NOMO-1 treated with dmso at 0.1 percent for 144 hours (cell line): ENCODE measurements around the gene ACSS1.

Experiments
- DNase-seq: peaks from one replicate; lab custom pipeline; 2025; ENCODE audit not compliant: unreplicated experiment; lab: John Stamatoyannopoulos, UW

The ACSS1 gene

DNA sequence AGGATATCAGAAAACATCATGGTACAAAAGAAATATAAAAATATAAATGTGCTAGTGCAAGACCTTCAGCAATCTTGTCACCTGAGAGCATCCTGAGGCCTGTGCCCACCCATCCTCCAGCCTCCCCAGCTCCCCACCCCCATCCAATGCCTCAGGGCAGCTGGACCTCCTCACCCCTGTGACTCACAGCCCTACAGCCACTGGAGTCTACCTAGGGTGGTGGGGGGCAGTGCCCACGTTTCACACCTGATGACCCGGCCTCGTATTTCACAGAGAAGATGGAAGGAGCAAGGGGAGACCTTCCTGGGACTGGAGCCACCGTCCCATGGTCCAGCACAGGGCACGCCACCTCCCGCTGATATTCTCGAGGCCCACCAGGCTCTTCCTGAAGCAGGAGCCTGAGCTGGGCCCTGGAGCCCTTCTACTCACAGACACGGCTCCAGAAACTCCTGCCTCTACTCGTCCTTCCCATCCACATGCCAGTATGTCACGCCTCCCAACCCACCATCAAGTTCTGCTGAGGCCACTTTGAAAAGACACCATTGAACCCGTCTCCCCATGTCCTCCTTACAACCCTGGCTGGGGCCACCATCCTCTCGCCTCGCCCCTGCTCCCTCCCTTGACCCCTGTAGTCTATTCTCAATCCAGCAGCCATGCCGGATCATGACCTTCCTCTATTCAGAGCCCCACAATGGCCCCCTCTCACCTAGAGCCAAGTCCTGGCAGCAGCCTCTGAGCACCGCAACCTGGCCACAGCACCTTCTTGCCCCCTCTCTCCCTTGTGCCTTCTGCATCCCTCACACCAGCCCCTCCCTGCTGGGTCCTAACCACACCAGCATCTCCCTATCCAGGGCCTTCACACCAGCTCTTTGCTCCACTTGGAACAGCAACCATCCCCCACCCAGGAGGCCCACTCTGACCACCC, 78.6 kb downstream of the ACSS1 start:
- DNase-seq: no peak

DNA sequence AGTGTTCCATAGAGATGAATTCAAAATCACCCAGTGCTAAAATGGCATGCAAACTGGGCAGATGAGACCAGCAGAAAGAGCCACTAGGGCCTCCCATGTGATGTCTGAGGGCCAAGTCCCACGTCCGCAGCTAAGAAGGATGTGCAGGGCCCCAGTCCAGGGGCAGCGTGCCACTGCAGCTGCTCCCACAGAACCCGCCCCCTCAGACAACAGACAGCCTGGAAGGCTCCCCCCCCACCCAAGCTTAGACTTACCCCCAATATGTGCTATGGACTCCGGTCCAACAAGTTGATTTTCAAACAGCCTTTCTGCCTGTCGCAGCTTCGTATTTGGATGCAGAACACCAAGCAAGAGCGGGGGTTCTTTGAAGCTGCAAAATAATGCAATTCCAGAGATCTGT, 79.4 kb downstream of the ACSS1 start:
- no peak for DNase-seq

DNA sequence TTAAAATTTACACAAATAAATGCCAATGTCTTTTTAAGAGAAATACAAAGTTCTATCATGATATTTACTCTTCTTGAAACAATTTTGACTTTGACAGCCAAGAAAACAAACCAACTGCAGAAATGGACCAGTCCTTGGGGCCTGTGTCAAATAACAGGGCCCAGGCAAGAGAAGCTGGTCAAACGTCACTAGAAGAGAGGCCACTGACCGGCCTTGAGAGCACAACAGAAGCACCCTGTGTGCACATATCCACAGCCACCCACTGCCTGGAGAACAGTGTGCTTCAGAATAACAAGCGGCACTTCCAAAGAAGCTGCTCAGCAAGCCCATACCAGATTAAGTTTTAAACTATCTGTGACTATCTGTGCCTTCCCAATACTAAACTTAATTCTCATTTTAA, 80.1 kb downstream of the ACSS1 start:
- DNase-seq: no peak

DNA sequence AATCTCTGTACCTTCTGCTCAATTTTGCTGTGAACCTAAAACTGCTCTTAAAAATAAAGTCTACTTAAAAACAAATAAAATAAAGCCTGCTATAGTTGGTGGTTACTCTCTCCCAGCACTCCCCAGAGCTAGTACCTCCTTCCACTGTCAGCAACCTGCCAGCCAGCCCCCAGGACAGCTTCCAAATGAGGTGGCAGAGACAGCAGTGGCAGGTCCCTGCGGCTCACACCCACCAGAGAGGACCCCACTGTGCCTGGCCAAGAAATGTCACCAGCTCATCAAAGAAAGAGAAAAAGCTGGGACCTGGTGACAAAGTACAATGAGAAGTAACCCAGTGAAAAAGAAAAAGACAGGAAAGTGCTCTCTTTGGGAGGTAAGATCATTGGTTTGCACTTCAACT, 80.6 kb downstream of the ACSS1 start:
- no peak for DNase-seq

DNA sequence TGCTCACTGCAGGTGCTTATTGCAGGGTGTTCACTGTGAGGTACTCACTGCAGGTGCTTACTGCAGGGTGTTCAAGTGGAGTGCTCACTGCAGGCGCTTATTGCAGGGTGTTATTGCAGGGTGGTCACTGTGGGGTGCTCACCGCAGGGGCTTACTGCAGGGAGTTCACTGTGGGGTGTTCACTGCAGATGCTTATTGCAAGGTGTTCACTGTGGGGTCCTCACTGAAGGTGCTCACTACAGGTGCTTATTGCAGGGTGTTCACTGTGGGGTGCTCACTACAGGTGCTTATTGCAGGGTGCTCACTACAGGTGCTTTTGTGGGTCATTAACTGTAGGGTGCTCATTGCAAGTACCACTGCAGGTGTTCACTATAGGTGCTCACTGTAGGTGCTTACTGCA, 85.6 kb downstream of the ACSS1 start:
- no peak for DNase-seq

DNA sequence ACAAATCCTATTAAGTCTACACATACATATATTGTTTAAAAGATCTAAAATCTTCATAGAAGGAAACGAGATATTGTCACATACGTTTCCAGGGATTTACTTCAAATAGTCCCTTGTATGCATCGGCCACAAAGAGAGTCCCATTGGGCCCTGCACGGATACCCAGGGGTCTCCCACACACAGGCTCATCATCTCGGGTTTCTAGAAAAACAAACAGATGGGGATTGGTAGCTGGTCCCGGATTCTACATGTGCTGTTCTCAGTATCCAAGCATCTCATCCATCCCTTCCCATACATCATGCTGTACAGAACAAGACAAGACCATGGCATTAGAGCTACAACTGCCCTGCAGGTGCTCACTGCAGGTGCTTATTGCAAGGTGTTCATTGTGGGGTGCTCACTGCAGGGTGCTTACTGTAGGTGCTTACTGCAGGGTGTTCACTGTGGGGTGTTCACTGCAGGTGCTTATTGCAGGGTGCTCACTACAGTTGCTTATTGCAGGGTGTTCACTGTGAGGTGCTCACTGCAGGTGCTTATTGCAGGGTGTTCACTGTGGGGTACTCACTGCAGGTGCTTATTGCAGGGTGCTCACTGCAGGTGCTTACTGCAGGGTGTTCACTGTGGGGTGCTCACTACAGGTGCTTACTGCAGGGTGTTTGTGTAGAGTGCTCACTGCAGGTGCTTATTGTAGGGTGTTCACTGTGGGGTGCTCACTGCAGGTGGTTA, 86.4 kb downstream of the ACSS1 start:
- DNase-seq: no peak

DNA sequence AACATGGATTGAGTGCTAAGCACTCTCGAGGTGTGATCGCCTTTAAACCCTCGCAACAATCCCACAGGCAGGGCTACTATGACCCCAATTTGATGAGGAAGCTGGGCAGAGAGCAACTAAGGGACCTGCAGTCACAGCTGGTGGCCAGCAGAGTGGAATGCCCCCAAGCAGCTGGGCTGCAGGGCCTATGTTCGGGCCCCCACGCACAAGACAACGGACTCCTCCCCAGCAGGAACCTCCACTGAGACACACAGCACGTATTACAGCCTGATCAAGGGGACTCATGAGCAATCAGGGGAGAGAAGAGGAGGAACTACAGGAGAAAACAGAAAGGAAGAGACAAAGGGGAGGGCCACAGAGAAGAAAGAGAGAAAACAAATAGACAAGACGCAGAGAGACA, 87.2 kb downstream of the ACSS1 start:
- DNase-seq: no peak

DNA sequence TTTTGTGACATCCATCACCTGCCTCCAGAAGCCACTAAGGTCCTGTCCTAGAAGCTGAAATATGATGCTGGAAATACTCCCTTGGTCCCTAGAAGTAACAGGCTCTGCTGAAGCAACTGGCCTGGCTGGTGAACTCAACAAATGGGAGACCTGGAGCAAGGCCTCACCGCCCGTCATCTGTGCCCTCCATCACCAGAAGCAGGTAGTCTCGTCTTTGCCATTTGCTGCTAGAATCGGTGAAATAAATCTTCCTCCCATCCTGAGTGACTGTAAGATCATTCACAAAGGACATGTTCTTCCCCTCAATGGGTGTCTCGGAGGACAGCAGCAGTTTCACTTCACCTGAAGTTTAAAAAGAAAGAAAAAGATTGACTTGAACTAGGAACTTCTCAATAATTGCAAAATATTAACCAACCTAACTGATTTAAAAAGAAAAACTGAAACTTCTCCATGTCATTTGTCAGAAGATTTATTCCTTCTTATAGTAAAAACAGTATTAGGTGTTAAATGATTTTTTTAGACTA, 87.8 kb downstream of the ACSS1 start:
- DNase-seq: no peak

DNA sequence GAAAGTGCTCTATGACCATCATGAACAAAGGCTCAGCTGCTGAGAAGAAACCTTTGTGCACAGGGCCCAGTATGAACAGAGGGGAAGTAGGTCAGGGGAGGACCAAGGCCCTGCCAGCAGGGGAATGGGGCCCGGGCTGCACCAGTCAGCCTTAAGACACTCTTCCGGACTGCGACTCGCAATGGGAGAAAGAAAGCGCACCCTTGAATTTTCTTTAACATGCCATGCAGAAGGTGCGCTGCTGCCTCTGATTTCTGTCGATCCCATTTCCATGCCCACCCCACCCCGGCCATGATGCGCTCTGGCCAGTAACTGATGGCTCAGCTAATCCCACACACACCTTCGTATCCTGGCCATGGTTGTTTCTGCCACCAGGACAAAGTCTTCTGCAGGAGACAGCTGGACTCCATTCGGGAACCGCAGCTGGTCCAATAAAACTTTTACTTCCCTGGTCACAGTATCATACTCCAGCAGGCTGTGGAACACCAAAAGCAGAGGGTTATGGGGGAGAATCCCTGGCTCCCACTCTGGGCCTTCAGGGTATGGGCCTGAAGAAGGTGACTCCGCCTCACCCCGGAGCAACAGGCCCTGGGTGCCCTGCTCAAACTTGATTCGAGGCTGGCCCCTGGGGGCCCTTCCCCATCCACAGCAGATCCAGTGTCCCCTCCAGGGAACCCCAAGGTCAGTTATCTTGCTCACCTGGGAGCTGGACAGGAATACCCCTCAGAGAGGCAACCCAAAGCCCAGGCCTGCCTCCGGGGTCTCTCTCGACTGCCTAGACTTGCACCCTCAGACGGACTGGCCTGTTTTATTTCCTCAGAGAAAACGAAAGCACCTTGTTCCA, 88.5 kb downstream of the ACSS1 start:
- DNase-seq: no peak

DNA sequence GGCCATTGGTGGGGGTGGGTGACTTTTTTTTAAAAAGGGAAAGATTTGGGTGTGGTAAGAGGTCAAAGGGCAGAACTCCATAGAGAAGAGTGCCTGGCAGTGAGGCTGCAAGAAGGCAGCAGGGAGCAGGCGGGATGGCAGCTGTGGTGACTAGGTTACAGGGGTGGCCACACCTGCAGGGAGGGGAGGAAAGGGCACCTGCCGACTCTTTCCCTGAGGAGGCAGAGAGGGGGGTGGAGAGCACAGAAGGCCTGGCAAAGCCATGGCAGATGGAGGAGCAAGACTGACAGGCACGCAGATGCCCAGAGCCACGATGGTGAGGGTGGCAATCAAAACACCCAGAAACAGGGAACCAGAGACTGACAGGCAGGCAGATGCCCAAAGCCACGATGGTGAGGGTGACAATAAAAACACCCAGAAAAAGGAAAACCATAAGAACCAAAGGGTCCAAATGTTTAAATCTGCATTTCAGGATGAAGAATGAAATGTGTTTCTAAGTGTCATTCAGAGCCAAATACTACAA, 89.6 kb downstream of the ACSS1 start:
- no peak for DNase-seq

DNA sequence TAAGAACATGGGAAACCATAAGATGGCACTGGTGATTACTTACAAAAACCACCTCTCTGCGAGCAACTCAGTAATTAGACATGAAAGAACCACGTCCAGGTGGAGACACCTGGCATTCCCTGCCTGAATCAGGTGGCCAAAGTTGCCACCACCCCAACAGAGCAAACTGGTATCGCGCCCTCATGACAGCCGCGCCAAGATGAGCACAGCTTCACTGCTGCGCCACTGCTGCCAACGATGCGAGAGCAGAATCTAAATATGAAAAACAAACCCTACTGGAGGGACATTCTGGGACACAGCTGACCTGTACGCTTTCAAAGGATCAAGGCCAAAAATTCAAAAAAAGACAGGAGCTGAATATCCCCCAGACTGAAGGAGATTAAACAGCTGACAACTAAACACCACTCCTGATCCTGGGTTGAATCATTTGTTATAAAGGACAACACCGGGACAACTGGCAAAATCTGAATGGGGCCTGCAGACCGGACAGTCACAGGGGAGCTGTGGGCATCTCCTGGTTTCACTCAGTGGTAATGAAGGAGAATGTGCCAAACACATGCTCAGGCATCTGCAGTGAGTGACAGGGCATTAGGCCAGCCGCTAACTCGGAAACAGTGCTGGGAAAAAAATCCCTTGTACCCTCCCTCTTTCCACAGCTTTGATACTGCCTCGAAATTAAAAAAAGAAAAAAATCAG, 91.5 kb downstream of the ACSS1 start:
- no peak for DNase-seq

DNA sequence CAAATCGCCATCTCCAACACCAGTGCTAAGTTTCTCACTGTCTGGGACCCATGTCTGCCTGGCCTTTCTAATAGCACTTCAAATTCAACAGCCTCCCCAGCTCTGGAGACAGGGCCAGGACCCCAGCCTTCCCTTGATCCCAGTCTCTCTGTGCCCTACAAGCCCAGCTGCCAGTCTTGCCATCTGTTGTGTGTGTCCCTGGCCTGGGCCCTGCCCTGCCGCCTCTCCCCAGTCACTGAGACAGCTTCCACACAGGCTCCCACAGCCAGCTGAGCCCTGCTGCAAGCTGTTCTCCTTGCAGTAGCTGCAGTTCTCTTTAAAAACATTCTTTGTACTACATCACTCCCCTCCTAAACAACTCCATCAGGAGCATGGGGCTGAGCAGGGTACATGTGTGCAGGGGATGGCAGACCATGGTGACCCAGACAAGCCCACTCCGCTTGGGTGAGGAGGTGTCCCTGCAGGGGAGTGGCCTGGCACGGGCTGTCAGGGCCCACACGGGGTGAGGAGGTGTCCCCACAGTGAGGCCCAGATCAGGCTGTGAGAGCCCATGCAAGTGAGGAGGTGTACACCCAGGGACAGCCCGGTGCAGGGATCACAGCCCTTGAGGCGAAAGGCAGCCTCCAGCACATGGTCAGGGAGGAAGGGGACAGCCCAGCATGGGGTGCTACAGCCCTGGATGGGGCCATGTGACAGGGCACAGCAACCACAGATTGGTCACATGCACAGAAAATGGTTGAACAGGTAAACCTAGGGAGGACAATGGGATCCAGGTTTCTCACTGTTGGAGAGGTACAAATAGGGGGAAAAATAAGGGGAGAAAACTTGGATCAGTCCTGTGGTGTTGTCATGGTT, 92.6 kb downstream of the ACSS1 start:
- DNase-seq: no peak

DNA sequence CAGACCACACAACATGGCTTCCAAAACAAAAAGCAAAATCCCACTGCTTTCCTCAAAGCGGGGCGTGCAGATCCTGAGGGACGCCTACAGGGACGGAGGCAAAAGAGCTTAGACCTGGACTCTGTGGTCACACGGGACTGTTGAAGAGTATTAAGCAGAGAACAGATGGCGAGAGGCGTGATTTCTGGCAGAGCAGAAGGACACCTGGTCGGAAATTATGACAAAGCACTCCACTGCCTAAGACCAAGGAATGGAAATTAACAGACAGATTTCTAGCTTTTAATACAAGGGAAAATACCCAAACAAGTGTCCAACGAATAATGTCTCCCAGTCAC, 93.5 kb downstream of the ACSS1 start:
- no peak for DNase-seq

DNA sequence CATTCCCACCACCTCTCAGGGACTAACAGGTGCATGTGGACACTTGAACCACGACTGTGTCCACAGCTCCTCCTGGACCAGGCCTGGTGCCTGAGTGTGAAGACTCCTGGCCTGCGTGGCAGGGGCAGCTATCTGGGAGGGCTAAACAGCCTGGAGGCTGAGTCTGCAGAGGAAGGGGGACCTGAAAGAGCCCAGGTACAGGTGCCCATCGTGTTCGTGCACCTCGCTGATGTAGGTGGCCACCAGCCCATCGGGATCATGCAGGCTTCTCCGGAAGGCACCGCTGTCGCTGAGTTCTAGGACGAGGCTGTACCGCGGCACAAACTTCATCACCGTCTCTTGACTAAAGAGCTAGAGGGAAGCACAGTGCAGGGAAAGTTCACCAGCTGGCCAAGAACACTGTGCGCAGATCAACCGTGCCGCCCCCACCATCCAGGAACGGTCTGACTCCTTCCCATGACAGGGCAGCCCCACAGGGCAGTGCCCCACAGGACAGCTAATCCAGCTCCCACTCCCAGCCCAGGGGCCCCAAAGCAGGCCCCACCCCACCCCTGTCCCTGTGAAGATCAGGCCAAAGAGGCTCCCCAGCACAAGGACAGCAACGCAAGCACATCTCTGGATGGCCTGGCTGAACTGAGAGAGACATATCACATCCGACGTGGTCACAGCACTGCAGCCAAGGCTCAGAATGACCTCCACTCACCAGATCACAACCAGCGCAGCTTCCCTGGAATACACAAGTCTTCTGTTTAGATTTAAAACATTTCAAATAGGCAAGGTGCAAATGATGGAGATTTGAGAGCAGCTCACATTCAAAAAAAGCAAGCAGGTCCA, 94.0 kb downstream of the ACSS1 start:
- no peak for DNase-seq

DNA sequence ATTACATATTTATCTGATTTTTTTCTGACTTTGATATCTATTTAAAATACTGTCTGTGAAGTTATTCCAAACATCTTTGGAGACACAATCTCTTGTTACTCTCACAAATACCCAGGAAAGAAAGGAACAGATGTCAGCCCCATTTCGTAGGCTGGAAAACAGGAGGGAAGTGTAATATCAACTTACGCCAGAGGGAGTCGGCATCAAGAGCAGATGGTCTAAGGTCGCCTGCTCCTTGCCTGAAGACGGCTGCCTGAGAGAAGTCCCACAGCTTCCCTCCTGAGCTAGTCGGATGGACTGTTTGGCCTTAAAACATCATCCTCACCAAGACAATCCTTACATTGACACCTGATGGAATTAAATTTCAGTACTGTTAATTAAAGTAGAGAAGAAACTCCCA, 95.4 kb downstream of the ACSS1 start:
- no peak for DNase-seq

DNA sequence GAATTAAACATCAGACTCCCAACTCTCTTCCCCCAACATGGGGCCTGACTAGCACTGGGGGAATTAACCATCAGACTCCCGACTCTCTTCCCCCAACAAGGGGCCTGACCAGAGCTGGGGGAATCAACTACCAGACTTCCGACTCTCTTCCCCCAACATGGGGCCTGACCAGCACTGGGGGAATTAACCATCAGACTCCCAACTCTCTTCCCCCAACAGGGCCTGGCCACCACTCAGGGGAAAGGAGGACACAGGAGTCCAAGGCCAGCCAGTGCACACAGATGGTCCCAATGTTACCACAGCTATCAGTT, 95.8 kb downstream of the ACSS1 start:
- DNase-seq: no peak

DNA sequence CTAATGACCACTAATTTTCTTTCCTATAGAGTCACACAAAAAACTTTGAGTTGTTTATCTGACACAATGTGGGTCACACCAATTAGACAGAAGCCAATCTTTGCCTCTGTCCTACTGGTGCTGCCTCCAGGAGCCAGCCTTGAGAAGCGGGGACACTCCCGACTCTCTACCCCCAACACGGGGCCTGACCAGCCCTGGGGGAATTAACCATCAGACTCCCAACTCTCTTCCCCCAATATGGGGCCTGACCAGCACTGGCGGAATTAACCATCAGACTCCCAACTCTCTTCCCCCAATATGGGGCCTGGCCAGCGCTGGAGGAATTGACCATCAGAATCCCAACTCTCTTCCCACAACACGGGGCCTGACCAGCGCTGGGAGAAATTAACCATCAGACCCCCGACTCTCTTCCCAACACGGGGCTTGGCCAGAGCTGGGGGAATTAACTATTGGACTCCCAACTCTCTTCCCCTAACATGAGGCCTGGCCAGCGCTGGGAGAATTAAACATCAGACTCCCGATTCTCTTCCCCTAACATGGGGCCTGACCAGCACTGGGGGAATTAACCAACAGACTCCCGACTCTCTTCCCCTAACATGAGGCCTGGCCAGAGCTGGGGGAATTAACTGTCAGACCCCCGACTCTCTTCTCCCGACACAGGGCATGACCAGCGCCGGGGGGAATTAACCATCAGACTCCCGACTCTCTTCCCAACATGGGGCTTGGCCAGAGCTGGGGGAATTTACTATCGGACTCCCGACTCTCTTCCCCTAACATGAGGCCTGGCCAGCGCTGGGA, 96.4 kb downstream of the ACSS1 start:
- no peak for DNase-seq

DNA sequence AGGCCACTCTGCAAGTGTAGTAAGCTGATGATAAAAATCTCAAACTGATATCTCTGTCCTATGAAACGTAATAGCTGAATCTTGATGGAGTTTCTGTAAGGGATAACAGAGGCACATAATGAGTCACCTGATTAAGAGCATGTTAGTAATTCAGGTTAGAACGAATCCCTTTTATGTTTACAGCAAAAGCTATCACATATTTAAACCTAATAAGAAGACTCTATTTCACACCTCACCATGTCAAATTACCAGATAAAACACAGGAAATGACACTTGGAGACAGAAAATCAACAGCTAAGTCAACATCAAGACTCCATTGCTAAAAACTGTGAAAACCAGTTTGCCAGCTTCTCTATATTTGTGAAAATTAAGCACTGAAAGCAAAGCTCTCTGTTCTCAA, 97.1 kb downstream of the ACSS1 start:
- DNase-seq: no peak
